Measurements from ENCODE around the gene STEAP1B. TPM values are rescaled to one million over a fixed set of nuclear protein-coding genes. Genes with fewer than 3 reads are reported as not detected.
A peak's percentile ranks its signal among the peaks of the same experiment; 100 is the strongest.
"Not testable (repeated sequence)": the region's sequence is repeated elsewhere in the genome, so short reads cannot be mapped to it uniquely, and the experiment has no call there.

Gene STEAP1B
- total RNA-seq, 1 experiment from 2014 or later = 3.2 TPM

DNA sequence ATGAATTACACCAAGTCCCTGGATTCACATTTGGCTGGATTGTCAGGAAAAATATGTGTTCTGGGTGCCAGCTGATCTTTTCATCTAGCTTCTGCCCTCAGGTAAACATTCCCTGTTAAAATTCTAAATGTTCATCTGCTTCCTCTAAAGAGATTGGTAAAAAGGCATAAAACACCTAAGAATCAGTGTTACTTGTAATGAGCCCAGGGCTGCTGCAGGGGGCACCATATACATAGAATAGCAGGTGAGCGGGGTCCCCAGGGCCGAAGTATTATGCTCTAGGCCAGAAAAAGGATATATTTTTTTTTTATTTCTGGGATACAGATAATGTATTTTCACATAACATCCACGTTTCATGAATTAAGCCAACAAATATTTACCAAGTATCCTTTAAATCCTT, 4.5 kb upstream of the STEAP1B start:
- H3K27me3 ChIP-seq (ENCODE audit: insufficient read depth, low read length); H3K18ac ChIP-seq (ENCODE audit: insufficient read length, low read depth, low read length); H3T11ph ChIP-seq (ENCODE audit: low read length); H4K91ac ChIP-seq (ENCODE audit: insufficient read length, low read depth, low read length); H2BK120ac ChIP-seq (ENCODE audit: low read depth, low read length, poor library complexity, severe bottlenecking); H3K23ac ChIP-seq (ENCODE audit: insufficient read length, low read depth, low read length); H3K79me1 ChIP-seq (ENCODE audit: insufficient read depth, low read depth, low read length, poor library complexity, severe bottlenecking); H4K5ac ChIP-seq (ENCODE audit: insufficient read length, low read depth, low read length); H2BK20ac ChIP-seq (ENCODE audit: low read depth, low read length, poor library complexity, severe bottlenecking); H4K8ac ChIP-seq (replicated peaks; ENCODE audit: insufficient read length, low read depth, low read length); H4K20me1 ChIP-seq (ENCODE audit: control insufficient read depth, insufficient read depth, insufficient read length); H3K79me2 ChIP-seq (ENCODE audit: insufficient read depth, low read length); H3K56ac ChIP-seq (ENCODE audit: insufficient read length, low read depth, low read length); H3K27me3 Mint-ChIP-seq (ENCODE audit: low read depth); H3K27ac ChIP-seq (ENCODE audit: insufficient read length, low read depth, low read length); H2AK5ac ChIP-seq (ENCODE audit: insufficient read length, low read length); H3K4me3 Mint-ChIP-seq; H3K9ac ChIP-seq (ENCODE audit: extremely low read depth, insufficient read length, low read length); H3K4me1 ChIP-seq (ENCODE audit: insufficient read depth, low read length); H3K27ac Mint-ChIP-seq; H2BK12ac ChIP-seq (ENCODE audit: insufficient read length, low read depth, low read length); H2BK15ac ChIP-seq (ENCODE audit: low read depth, low read length); H3K14ac ChIP-seq (ENCODE audit: insufficient read depth, low read length); H3K4ac ChIP-seq (ENCODE audit: low read depth, low read length); H3K23me2 ChIP-seq (ENCODE audit: insufficient read length, low read depth, low read length, poor library complexity, severe bottlenecking); H3K9me3 ChIP-seq (ENCODE audit: control insufficient read depth, low read depth, low read length); DNase-seq; H2BK5ac ChIP-seq (ENCODE audit: insufficient read length, low read length); H3K9me3 Mint-ChIP-seq; H2AFZ ChIP-seq (ENCODE audit: low read length); H3K4me2 ChIP-seq (ENCODE audit: insufficient read depth, insufficient read length, low read length); H3K36me3 Mint-ChIP-seq (ENCODE audit: insufficient read depth in 1 of 3, low read depth in 3 of 3): not testable (repeated sequence)
- peaks cover 17 to 18% of the 10 kb centered on the region in 2 experiments for H3K4me1 Mint-ChIP-seq
- TF ChIP-seq, protein P1, sequence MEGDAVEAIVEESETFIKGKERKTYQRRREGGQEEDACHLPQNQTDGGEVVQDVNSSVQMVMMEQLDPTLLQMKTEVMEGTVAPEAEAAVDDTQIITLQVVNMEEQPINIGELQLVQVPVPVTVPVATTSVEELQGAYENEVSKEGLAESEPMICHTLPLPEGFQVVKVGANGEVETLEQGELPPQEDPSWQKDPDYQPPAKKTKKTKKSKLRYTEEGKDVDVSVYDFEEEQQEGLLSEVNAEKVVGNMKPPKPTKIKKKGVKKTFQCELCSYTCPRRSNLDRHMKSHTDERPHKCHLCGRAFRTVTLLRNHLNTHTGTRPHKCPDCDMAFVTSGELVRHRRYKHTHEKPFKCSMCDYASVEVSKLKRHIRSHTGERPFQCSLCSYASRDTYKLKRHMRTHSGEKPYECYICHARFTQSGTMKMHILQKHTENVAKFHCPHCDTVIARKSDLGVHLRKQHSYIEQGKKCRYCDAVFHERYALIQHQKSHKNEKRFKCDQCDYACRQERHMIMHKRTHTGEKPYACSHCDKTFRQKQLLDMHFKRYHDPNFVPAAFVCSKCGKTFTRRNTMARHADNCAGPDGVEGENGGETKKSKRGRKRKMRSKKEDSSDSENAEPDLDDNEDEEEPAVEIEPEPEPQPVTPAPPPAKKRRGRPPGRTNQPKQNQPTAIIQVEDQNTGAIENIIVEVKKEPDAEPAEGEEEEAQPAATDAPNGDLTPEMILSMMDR (conservative IDR thresholded peaks at IDR 0.05) = peak; percentile 72
- WGBS (ENCODE audit: extremely low coverage, insufficient read length, low lambda C conversion rate) = no CpG with 5 or more reads among the region's 3 CpGs

DNA sequence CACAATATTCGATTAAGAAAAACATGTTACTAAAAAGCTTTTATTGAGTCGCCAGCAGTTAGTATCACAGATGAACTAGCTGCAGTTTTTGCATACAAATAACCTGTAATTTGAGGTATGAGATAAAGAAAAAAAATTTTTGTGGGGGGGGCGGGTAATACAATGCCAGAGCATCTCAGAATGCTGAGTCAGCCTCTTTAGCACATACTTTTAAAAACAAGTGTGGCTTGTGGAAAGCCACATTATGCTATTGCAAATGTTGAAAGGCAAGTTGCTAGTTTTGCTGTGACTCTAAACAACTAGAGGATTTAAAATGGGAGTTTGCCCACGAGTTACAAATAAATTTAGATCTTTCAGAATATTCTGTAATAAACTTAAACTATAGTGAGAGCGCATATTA, 2.1 kb upstream of the STEAP1B start:
- H4K20me1 ChIP-seq (ENCODE audit: control insufficient read depth, insufficient read depth, insufficient read length); H3K23ac ChIP-seq (ENCODE audit: insufficient read length, low read depth, low read length); H2BK20ac ChIP-seq (ENCODE audit: low read depth, low read length, poor library complexity, severe bottlenecking); H3K4me1 ChIP-seq (ENCODE audit: insufficient read depth, low read length); H2AK5ac ChIP-seq (ENCODE audit: insufficient read length, low read length); H3T11ph ChIP-seq (ENCODE audit: low read length); H3K4me2 ChIP-seq (ENCODE audit: insufficient read depth, insufficient read length, low read length); H3K56ac ChIP-seq (ENCODE audit: insufficient read length, low read depth, low read length); DNase-seq; H3K9me3 Mint-ChIP-seq; H3K79me1 ChIP-seq (ENCODE audit: insufficient read depth, low read depth, low read length, poor library complexity, severe bottlenecking); H3K9me3 ChIP-seq (ENCODE audit: control insufficient read depth, low read depth, low read length); H3K9ac ChIP-seq (ENCODE audit: extremely low read depth, insufficient read length, low read length); H4K8ac ChIP-seq (replicated peaks; ENCODE audit: insufficient read length, low read depth, low read length); H3K4ac ChIP-seq (ENCODE audit: low read depth, low read length); H3K18ac ChIP-seq (ENCODE audit: insufficient read length, low read depth, low read length); H3K14ac ChIP-seq (ENCODE audit: insufficient read depth, low read length); H3K27me3 ChIP-seq (ENCODE audit: insufficient read depth, low read length); H3K27ac ChIP-seq (ENCODE audit: insufficient read length, low read depth, low read length); H2BK12ac ChIP-seq (ENCODE audit: insufficient read length, low read depth, low read length); H4K91ac ChIP-seq (ENCODE audit: insufficient read length, low read depth, low read length); H3K36me3 Mint-ChIP-seq (ENCODE audit: insufficient read depth in 1 of 3, low read depth in 3 of 3); H3K79me2 ChIP-seq (ENCODE audit: insufficient read depth, low read length); H2AFZ ChIP-seq (ENCODE audit: low read length); H2BK120ac ChIP-seq (ENCODE audit: low read depth, low read length, poor library complexity, severe bottlenecking); H2BK5ac ChIP-seq (ENCODE audit: insufficient read length, low read length); H2BK15ac ChIP-seq (ENCODE audit: low read depth, low read length); H4K5ac ChIP-seq (ENCODE audit: insufficient read length, low read depth, low read length); H3K23me2 ChIP-seq (ENCODE audit: insufficient read length, low read depth, low read length, poor library complexity, severe bottlenecking); H3K4me3 Mint-ChIP-seq: not testable (repeated sequence)
- Mint-ChIP-seq H3K27ac (peak overlapping the region in 1 of 3 experiments; percentile 24; a peak in 1 of 7 replicates), H3K27me3 (ENCODE audit: low read depth) (peaks cover 19% of the 10 kb centered on the region), H3K4me1 (peaks cover 18 to 30% of the 10 kb centered on the region in 2 experiments)
- no CpG with 5 or more reads among the region's 5 CpGs for WGBS (ENCODE audit: extremely low coverage, insufficient read length, low lambda C conversion rate)
